ENCODE results near the gene KRT76. TPM values are rescaled to one million over a fixed set of nuclear protein-coding genes. Genes with fewer than 3 reads are reported as not detected.

Gene KRT76
- total RNA-seq, 1 experiment from 2014 or later: not detected

- BruUV-seq (replicated peaks): no TSS peak
- Histone ChIP-seq H3K36me3 (ENCODE audit: control insufficient read depth, insufficient read depth, low read length) (no peaks in the 10 kb centered on the region), H3K9me3 (peaks cover 13% of the 10 kb centered on the region; the same call in 1 of the 2 replicates), H3K4me1 (no peaks in the 10 kb centered on the region), H3K4me3 (ENCODE audit: low read depth, low read length) (no peak overlapping the region), H3K27me3 (replicated peaks; ENCODE audit: control insufficient read depth, insufficient read depth, low read length) (peaks cover 1% of the 10 kb centered on the region; the same call in 1 of the 2 replicates)
- intact Hi-C loops (cut with micrococcal nuclease; ENCODE audit: unreplicated experiment): no loop called here
- H3K27ac Mint-ChIP-seq (ENCODE audit: unreplicated experiment): no peak overlapping the region
- ChIA-PET POLR2A (no interaction called here), CTCF (no interaction called here)
- no peaks in the 10 kb centered on the region for H3K4me1 Mint-ChIP-seq (ENCODE audit: low read depth, unreplicated experiment)
- H3K4me3 Mint-ChIP-seq (ENCODE audit: unreplicated experiment): no peak overlapping the region
- peaks cover 1% of the 10 kb centered on the region for H3K27me3 Mint-ChIP-seq (ENCODE audit: insufficient read depth, unreplicated experiment)
- H3K9me3 Mint-ChIP-seq (ENCODE audit: unreplicated experiment): peaks cover 19% of the 10 kb centered on the region
- no peaks in the 10 kb centered on the region for H3K36me3 Mint-ChIP-seq (ENCODE audit: insufficient read depth, unreplicated experiment)
- TF ChIP-seq CTCF (IDR thresholded peaks at IDR 0.05; ENCODE audit: insufficient read depth in 1 of 2, low read depth in 1 of 2, low read length in 1 of 2, severe bottlenecking in 1 of 2, unreplicated experiment in 1 of 2): no peak
- DNase-seq: no peak
These were observed 16.5 kb downstream of the KRT76 start for GRCh38 chr12:52760623-52761022.

- H3K4me3 Mint-ChIP-seq (ENCODE audit: unreplicated experiment): no peak overlapping the region
- H3K27me3 Mint-ChIP-seq (ENCODE audit: insufficient read depth, unreplicated experiment): peaks cover 3% of the 10 kb centered on the region
- no peaks in the 10 kb centered on the region for H3K4me1 ChIP-seq
- no peaks in the 10 kb centered on the region for H3K36me3 ChIP-seq (ENCODE audit: control insufficient read depth, insufficient read depth, low read length)
- no peak overlapping the region for H3K4me3 ChIP-seq (ENCODE audit: low read depth, low read length)
- no peaks in the 10 kb centered on the region for H3K36me3 Mint-ChIP-seq (ENCODE audit: insufficient read depth, unreplicated experiment)
- ChIA-PET POLR2A (no interaction called here), CTCF (no interaction called here)
- peaks cover 1% of the 10 kb centered on the region; the same call in 1 of the 2 replicates for H3K27me3 ChIP-seq (replicated peaks; ENCODE audit: control insufficient read depth, insufficient read depth, low read length)
- intact Hi-C loops (cut with micrococcal nuclease; ENCODE audit: unreplicated experiment): no loop called here
- no peaks in the 10 kb centered on the region for H3K4me1 Mint-ChIP-seq (ENCODE audit: low read depth, unreplicated experiment)
- H3K27ac Mint-ChIP-seq (ENCODE audit: unreplicated experiment): no peak overlapping the region
- no TSS peak for BruUV-seq (replicated peaks)
- peaks cover 19% of the 10 kb centered on the region for H3K9me3 Mint-ChIP-seq (ENCODE audit: unreplicated experiment)
- no peak for TF ChIP-seq CTCF (IDR thresholded peaks at IDR 0.05; ENCODE audit: insufficient read depth in 1 of 2, low read depth in 1 of 2, low read length in 1 of 2, severe bottlenecking in 1 of 2, unreplicated experiment in 1 of 2)
- peaks cover 13% of the 10 kb centered on the region; the same call in 1 of the 2 replicates for H3K9me3 ChIP-seq
- DNase-seq: no peak
These were observed 17.4 kb downstream of the KRT76 start for GRCh38 chr12:52759695-52760094.

- peaks cover 19% of the 10 kb centered on the region for H3K9me3 Mint-ChIP-seq (ENCODE audit: unreplicated experiment)
- no peak overlapping the region for H3K4me3 Mint-ChIP-seq (ENCODE audit: unreplicated experiment)
- H3K4me1 Mint-ChIP-seq (ENCODE audit: low read depth, unreplicated experiment): no peaks in the 10 kb centered on the region
- Histone ChIP-seq H3K36me3 (ENCODE audit: control insufficient read depth, insufficient read depth, low read length) (no peaks in the 10 kb centered on the region), H3K4me3 (ENCODE audit: low read depth, low read length) (no peak overlapping the region), H3K9me3 (peaks cover 13% of the 10 kb centered on the region; the same call in 1 of the 2 replicates), H3K27me3 (replicated peaks; ENCODE audit: control insufficient read depth, insufficient read depth, low read length) (peaks cover 1% of the 10 kb centered on the region; the same call in 1 of the 2 replicates), H3K4me1 (no peaks in the 10 kb centered on the region)
- CTCF ChIA-PET: no interaction called here
- intact Hi-C loops (cut with micrococcal nuclease; ENCODE audit: unreplicated experiment): no loop called here
- DNase-seq: no peak
- no peak for TF ChIP-seq CTCF (IDR thresholded peaks at IDR 0.05; ENCODE audit: insufficient read depth in 1 of 2, low read depth in 1 of 2, low read length in 1 of 2, severe bottlenecking in 1 of 2, unreplicated experiment in 1 of 2)
- H3K27ac Mint-ChIP-seq (ENCODE audit: unreplicated experiment): no peak overlapping the region
- H3K27me3 Mint-ChIP-seq (ENCODE audit: insufficient read depth, unreplicated experiment): peaks cover 3% of the 10 kb centered on the region
- POLR2A ChIA-PET: no interaction called here
- no peaks in the 10 kb centered on the region for H3K36me3 Mint-ChIP-seq (ENCODE audit: insufficient read depth, unreplicated experiment)
- no TSS peak for BruUV-seq (replicated peaks)
These were observed 17.9 kb downstream of the KRT76 start for GRCh38 chr12:52759218-52759617.

Measured in Caco-2 (cell line).